HG02571 (cell line): ENCODE results near the gene USP50.
"Not testable (repeated sequence)": the region's sequence is repeated elsewhere in the genome, so short reads cannot be mapped to it uniquely, and the experiment has no call there.

ENCODE experiments used
- ATAC-seq: cut with Tn5 transposase; IDR thresholded peaks from one replicate; pipeline ENCODE4 v1.9.1; 2021; ENCODE audit warnings: mild to moderate bottlenecking, moderate library complexity; ENCODE audit not compliant: unreplicated experiment

Gene USP50

DNA sequence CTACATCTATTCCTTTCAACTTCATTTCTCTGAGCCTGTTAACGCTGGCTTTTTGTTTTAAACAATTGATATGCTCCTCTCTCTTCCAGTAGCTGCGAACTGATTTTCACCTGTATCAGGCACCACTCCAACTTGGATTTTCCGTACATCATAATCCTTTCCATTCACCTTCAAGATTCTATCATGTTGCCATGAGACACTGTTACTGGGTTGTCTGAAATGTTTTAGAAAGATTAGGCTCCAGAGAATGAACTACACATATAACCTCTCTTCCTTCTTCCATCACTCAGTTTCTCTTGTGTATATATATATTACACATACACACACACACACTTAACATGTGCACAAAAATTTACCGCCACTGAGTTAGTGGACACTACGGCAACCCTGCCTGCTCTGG, at the start of gene USP50:
Gene USP50 (minus strand): TSS at position 101 of the 400 bp plus-strand sequence. CDS start 141 bp downstream, outside the sequence.
- ATAC-seq = no peak

DNA sequence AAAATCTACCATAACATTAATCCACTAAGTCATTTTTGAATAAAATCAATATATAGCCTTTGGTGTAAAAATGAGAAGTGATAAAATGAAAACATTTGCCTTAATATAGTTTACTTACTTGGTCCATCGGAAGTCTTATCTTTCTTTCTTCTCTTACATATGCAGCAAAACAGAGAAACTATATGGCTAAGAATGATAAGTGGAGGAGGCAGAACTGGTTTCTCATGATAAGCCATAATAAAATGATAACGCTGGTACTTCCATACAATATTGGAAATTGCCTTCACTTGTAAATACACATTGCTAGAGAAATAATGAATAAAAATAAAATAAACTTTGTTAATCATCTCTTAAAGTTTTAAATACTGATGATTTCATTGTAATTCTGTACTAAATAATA, 47.8 kb upstream of the USP50 start:
- no peak for ATAC-seq

DNA sequence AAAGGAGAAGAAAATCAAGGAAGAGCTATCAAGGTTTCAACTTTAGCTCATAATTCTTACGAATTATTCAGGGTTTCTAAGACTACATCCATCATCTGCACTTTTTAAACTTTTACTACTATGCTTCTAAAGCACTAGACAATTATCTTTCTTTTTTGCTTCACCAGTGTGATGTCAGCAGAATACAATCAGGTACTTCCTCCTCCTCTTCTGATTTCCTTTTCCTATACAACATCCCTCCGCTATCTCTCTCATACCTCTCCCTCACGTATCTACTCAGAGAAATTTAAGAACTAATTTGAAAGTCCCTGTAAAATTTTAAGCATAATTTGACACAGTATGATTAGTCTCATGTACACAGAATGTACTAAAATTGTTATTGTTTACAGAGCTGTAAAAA, 47.3 kb upstream of the USP50 start:
- ATAC-seq = no peak

DNA sequence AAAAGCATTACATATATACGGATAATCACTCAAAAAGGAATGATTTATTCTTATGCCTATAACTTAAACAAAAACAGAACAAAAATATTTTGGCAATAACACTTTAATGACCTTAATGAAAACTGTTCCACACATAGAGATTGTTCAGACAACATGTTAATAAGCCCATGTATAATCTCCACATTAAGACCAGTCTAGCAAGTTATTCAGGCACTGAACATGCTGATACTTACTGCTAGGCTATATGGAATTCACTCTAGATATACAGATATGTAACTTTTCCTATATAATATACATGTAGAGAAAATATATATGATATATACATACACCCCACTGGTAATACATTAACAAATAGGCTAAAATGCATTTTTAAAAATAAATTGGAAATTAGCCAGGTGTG, 43.8 kb upstream of the USP50 start:
- ATAC-seq = no peak

DNA sequence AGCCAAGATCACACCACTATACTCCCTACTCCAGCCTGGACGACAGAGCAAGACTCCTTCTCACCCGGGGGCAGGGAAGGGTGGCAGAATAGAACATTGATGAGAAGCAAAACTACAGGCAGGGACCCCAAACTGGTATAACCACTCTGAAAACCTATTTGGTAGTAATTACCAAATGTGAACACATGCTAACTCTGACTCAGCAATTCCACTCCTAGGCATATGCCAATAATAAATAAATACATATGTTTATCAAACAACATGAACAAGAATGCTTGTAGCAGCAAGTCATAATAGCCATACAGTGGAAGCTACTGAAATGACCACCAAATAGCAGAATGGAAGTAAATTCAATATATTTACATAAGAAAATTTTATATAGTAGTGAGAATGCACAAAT, 31.0 kb upstream of the USP50 start:
- ATAC-seq = no peak

DNA sequence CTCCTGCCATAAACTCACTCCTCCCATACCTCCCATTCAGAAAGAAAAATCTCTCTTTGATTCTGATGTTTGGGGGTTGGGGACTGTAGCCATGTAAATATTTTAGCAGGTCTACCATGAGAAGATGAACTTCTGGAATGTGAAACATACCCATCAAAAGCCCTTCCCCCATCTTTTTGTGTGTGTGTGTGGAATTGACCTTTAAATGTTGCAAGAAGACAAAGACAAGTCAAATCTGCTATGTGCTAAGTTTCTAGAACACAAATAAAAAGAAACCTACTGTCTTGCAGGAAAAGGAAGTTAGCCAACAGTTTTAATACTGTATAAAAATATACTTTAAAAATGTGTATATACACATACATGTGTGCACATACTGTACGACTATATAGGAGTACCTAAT, 29.7 kb upstream of the USP50 start:
- no peak for ATAC-seq

DNA sequence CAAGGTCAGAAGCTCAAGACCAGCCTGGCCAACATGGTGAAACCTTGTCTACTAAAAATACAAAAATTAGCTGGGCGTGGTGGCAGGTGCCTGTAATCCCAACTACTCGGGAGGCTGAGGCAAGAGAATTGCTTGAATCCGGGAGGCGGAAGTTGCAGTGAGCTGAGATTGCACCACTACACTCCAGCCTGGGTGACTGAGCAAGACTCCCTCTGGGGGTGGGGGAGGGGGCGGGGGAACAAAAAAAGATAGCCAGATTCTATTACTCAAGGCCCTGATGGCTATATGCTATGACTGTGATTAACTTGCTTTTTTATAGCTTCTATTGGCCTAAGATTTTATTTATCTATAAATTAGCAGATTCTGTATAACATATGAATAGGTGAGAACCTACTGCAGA, 27.4 kb upstream of the USP50 start:
- ATAC-seq = not testable (repeated sequence)

DNA sequence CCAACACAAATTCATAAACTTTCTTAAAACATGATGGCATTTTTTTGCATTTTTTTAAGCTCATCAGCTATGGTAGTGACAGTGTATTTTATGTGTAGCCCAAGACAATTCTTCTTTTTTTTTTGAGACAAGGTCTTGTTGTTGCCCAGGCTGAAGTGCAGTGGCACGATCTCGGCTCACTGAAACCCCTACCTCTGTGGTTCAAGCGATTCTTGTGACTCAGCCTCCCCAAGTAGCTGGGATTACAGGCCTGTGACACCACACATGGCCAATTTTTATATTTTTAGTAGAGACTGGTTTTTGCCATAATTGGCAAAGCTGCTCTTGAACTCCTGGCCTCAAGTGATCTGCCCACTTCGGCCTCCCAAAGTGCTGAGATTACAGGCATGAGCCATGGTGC, 17.3 kb upstream of the USP50 start:
- no peak for ATAC-seq

DNA sequence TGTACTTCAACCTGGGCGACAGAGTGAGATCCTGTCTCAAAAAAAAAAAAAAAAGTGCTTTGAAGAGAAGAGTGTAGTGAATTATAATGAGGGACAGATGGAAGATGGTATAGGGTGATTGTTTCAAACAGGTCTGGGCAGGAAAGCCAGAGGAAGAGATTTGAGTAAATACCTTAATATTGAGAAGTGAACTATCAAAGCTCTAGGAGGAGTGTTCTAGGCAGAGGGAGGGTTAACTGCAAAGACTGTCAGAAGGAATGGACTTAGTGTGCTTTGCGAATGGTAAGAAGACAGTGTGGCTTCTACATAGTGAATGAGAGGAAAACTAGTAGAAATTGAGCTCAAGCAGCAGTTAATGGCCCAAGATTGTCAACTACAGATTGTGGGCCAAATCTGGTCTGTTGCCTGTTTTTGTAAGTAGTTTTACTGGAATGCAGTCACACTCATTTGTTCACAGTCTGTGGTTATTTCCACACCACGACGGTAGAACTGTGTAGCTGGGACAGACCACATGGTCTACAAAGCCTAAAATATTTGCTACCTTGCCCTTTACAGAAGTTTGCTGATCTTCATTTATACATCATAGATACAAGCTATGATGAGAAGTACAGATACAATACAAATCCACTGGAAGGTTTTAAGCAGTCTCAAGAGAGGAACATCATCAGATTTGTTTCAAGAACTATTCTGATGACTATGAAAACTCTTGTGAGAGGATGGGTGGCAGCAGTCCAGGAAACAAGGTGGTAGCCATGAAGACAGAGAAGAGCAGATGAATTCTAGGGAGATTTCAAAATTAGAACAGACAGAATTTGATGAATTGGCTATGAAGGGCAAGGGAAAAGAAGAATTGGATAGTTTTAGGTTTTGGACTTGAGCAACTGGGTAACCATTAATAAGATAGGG, 16.5 kb upstream of the USP50 start:
- no peak for ATAC-seq

DNA sequence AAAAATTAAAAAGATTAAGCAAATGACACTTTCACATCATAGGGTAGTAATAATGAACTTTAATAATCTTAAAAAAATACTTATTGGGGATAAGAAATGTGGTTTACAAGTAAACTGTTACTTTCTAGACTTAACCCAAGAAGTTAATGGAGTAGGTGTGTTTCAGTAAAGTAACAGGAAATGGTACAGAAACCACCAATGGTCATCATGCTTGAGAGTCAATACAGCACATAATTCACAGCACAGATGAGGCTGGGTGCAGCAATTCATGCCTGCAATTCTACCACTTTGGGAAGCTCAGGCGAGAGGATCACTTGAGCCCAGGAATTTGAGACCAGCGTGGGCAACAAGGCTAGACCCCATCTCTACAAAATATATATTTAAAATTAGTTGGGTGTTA, 11.5 kb upstream of the USP50 start:
- ATAC-seq = no peak

DNA sequence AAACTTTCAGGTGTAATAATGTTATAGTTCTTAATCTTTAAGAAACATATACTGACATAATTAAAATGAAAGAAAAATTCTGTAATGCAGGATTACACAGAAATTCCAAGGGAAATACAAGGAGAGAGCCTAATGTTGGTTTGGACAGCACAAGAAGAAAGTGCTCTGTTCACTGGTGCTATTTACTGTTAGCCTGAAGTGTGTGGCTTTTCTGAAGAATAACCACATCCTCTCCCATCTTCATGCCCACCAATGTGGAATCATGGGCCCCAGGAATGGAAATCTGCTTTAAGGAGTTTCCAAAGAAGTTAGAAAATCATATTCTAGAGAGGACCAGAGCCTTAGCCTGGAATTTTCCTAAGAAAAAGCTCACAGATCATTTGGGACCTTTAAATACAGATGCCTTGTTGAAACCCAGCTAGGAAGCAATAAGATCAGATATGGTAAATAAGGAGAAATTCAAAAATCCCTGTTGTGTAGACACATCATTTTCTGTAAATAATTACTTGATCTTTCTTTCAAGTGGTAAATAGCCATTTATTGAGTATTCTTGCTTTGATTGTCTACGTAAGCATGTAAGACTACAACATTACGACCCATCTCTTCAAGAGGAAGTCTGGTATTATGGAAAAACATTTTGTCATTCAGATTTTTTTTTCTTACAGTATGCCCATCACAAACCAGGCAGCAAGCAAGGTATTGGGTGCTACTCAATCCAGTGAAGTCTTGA, 10.3 kb upstream of the USP50 start:
- no peak for ATAC-seq

DNA sequence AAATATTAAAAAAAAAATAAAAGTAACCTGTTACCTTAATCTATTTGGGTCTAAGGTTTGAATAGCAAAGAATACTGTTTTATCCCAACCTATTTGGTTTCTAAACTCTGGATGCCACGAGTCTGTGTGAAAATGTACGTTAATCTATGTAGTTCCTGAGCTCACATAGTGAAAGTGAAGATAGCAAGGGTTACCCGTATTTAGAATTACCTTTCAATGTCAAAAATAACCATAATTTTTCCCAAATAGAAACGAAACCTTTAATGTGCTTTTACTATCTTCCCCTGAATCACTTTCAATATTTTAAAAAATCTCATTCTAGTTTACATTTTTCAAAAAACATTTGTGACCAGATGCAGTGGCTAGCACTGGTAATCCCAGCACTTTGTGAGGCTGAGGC, 5.8 kb upstream of the USP50 start:
- no peak for ATAC-seq

DNA sequence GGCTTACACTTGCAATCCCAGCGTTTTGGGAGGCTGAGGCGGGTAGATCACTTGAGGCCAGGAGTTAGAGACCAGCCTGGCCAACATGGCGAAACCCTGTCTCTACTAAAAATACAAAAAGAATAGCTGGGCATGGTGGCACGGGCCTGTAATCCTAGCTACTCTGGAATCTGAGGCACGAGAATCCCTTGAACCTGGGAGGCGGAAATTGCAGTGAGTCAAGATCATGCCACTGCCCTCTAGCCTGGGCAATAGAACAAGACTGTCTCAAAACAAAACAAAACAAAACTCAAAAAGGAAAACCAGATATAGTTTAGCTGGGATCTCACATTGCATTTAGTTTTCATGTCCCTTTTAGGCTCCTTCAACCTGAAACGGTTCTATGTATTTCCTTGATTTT, 2.9 kb upstream of the USP50 start:
- no peak for ATAC-seq

DNA sequence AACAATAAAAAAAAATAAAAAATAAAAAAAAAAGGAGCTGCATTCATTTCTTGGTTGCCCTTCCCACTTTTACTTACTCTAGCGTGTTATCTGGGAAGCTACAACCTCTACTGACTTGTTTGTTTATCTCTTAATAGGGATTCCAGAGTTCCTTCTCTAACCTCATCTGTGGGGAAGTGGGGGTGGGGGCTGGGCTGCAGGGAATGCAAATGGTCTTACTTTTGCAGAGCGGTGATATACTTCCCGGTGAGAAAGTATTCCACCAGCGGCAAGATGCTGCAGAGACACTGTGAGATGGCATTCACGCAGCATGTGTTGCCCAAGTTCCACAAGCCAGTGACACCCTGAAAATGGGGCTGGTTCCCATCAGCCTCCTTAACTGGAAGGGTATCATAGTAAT, 2.1 kb downstream of the USP50 start:
- no peak for ATAC-seq

DNA sequence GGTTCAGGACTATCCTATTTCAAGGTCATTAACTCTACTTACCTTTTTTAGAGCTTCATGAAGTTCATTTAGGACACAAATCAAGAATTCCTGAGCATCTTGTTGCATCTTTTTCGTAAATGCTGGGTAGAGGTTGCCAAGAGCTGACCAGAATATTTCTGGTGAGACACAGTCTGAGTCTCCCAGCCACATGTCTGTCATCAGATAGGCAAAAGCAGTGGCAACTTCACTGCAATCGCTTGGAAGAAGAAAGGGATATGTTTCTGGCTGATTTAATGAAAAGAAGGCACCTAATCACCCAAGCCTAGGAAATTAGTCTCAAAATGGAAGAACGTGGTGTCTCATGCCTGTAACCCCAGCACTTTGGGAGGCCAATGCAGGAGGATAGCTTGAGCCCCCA, 2.9 kb downstream of the USP50 start:
- no peak for ATAC-seq

DNA sequence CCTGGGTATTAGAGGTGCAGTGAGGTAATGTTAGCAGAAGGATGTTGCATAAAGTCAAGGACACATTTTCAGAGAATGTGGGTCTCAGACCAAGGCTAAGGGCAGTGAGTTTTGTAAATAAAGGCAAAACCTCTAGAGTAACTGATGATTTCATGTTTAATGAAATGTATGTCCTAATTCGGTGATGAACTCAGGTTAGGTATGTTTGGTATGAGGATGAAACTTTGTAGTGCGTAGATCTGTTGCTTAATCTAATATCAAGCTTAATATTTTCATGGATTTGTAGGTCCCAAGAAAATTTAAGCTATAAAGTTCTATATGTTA, 3.6 kb downstream of the USP50 start:
- ATAC-seq = no peak

DNA sequence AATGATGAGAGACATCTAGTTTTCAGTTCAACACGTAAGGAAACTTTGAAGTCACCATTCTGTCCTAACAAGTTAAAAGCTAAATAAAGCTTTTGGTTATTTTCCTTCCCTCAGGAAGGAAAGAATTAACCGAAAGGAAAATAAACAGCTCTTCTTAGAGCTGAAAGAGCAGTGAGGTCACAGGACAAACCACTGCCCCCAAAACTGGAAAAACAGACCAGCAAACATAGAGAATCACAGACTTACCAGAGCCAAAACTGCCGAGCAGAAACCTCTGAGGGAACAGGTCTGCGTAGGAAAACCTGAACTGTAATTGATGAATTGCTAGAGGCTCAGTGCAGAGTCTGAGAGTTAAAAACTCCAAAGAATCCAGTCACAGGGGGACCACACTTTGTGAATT, 14.7 kb downstream of the USP50 start:
- no peak for ATAC-seq

DNA sequence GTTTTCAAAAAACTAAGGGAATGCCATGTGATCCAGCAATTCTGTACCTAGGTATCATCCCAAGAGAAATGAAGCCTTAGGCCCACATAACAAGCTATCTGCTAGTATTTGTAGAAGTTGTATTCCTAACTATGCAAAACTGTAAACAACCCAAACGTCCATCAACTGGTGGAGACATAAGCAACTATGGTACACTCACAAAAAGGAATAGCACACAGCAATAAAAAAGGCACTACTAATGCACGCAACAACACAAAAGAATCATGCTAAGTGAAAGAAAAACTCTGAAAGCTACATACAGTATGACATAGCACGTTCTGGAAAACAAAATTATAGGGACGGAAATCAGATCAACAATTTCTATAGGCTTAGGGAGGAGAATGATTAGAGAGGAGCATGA, 15.3 kb downstream of the USP50 start:
- ATAC-seq = no peak

DNA sequence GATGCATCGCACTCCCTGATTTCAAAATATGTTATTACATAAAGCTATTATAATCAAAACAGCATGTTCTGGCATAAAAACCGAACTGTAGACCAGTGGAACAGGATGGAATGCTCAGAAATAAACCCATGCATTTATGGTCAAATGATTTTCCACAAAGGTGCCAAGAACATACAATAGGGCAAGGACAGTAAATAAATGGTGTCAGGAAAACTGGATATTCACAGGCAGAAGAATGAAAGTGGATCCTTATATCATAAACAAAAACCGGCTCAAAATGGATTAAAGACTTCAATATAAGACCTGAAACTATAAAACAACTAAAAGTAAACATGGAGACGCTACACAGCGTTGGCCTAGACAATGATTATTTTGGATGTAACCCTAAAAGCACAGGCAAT, 22.6 kb downstream of the USP50 start:
- ATAC-seq = no peak

DNA sequence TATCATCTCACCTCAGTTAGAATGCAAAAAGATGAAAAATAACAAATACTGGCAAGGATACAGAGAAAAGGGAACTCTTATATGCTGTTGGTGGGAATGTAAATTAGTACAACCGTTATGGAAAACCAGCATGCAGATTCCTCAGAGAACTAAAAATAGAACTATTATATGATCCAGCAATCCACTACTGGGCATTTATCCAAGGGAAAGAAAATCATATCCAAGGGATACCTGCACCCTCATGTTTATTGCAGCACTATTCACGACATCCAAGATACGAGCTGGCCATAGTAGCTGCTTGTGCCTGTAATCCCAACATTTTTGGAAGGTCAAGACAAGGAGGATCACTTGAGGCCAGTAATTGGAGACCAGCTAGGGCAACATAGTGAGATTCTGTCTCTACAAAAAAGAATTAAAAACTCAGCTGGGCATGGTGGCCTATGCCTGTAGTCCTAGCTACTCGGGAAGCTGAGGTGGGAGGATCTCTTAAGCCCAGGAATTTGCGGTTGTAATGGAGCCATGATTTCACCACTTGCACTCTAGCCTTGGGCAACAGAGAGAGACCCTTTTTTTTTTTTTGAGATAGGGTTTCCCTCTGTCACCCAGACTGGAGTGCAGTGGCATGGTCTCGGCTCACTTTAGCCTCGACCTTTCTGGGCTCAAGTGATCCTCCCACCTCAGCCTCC, 26.6 kb downstream of the USP50 start:
- no peak for ATAC-seq

DNA sequence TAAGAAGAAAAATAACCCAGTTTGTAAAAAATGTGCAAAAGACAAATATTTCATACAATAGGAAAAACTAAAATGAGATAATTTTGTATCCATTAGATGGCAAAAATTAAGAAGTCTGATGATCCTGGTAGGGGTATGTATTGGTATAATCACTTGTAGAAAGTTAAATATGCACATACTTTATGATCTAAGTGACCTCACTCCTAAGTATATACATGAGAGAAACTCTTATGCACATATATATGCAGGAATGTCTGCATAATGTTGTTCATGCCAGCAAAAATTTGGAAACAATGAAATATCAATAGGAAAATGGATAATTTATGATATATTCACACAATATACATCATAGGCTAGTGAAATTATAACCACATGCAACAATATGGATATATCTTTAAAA, 33.5 kb downstream of the USP50 start:
- no peak for ATAC-seq

DNA sequence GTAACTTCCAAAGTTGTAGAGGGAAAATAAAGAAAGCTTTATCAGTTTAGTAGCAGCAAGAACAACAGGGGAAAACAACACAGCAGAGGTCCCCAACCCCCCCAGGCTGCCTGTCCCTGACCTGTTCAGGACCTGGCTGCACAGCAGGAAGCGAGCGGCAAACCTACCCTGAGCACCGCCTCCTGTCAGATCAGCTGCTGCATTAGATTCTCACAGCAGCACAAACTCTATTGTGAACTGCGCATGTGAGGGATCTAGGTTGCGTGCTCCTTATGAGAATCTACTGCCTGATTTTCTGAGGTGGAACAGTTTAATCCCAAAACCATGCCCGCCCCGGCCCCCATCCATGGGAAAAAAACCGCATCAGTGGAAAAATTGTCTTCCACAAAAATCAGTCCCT, 40.3 kb downstream of the USP50 start:
- ATAC-seq = no peak
